ENCODE data around the gene MRPL24. TPM values are rescaled to one million over a fixed set of nuclear protein-coding genes. Genes with fewer than 3 reads are reported as not detected.
A peak's percentile ranks its signal among the peaks of the same experiment; 100 is the strongest.

Gene MRPL24
- total RNA-seq, 2 donors from 2014 or later, result 45.8 to 50.5 TPM

DNA sequence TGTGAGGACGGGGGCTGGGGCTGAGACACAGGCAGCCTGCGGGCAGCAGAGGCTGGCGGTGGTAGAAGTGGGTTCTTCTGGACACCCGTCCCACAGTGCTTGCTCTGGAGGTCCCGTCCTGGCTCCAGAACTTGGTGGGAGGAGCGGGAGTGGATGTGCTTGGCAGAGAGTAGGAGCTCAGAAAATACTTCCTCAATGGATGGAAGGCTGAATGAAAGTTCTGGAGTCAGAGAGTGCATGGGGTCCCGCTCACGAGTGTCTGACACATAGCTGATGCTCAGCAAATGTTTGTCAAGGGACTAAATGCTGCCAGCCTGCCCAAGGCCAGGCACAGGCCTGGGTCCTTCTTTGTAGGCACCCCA, 50.2 kb downstream of the MRPL24 start:
- no peak overlapping the region for H3K27ac ChIP-seq
- DNase-seq (ENCODE audit: low spot score), result no peak
- H3K36me3 ChIP-seq, result no peaks in the 10 kb centered on the region
- TF ChIP-seq, protein P1, sequence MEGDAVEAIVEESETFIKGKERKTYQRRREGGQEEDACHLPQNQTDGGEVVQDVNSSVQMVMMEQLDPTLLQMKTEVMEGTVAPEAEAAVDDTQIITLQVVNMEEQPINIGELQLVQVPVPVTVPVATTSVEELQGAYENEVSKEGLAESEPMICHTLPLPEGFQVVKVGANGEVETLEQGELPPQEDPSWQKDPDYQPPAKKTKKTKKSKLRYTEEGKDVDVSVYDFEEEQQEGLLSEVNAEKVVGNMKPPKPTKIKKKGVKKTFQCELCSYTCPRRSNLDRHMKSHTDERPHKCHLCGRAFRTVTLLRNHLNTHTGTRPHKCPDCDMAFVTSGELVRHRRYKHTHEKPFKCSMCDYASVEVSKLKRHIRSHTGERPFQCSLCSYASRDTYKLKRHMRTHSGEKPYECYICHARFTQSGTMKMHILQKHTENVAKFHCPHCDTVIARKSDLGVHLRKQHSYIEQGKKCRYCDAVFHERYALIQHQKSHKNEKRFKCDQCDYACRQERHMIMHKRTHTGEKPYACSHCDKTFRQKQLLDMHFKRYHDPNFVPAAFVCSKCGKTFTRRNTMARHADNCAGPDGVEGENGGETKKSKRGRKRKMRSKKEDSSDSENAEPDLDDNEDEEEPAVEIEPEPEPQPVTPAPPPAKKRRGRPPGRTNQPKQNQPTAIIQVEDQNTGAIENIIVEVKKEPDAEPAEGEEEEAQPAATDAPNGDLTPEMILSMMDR (IDR thresholded peaks at IDR 0.05), result no peak
- no peaks in the 10 kb centered on the region for H3K9me3 ChIP-seq
- H3K4me3 ChIP-seq, result no peak overlapping the region
- peaks cover 0 to 24% of the 10 kb centered on the region in 2 donors for H3K4me1 ChIP-seq
- H3K27me3 ChIP-seq, result peaks cover 0 to 5% of the 10 kb centered on the region in 2 donors

DNA sequence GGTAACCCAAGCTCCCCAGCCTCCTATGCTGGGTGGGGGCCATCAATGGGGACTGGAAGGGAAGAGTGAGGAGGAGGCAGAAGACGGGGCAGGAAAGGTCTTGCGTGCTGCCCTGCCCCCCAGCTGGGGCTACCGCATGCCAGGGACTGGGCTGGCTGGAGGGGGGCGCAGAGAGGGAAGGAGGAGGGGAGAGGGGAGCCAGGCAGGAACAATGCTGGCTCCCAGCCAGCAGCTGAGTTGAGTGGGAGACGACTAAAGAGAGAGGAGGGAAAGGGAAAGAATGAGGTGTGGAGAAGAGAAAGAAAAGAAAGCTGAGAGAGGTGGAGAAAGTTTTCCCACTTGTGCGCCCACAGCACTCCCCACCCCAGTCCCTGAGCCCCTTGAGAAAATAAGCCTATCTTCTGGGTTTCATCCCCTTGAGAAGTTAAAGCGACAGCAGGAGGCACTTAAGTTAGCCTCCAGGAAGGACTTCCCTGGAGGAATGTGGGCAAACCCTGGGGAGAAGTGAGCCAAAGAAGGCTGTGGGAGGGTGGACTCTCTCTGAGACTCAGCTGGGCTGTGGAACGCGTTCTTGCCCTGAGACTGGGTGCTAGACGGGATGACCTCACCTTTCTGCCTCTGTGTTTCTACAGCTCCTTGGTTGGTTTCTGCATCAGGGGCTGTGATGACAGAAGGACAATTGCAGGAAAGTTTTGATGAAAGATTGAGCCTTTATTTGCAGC, 50.8 kb downstream of the MRPL24 start:
- Histone ChIP-seq H3K4me1 (peaks cover 0 to 24% of the 10 kb centered on the region in 2 donors), H3K9me3 (no peaks in the 10 kb centered on the region), H3K36me3 (no peaks in the 10 kb centered on the region), H3K27me3 (peaks cover 0 to 5% of the 10 kb centered on the region in 2 donors), H3K4me3 (peak overlapping the region in 1 of 2 donors; percentile 7), H3K27ac (no peak overlapping the region)
- no peak for DNase-seq (ENCODE audit: low spot score)
- TF ChIP-seq, protein P1 (IDR thresholded peaks at IDR 0.05), result no peak

DNA sequence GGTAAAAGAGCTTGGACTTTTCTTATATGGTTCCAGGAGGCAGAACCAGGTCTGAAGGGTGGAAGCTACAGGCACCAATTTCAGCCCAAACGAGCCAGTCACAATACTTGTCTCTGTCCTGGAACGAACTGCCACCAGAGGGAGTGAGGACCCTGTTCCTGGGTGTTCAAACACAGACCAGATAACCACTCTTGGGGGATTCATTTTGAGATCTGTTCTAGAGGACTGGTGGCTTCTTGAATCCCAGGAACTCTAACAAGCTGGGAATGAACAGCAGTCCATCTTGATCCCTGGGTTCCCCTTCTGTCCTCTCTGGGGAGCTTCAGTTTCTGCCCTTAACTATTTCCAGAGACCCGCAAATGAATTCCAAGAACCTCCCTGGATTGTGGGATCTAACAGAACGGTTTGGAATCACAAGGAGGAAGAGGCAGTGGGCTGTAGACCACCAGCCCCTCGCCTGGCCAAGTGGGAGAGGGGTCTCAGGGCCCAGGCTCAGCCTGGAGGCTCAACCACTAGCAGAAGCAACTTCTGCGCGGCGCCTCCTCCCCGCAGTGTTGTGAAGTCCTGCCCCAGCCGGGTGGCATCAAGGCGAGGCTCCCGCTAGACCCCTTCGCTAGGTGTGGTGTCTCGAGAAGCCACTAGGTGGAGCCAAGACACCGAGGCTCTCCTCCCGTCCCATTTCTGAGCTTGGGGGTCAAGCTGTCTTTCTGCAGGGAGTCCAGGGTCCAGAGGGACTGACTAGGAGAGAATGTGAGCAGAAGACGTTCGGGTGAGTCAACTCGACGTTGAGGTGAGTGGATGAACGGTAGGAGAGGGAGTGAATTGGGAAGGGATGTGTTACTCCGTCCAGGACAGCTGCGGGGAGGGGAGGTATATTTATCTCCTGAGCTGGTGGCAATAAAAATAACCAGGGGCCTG, 51.6 kb downstream of the MRPL24 start:
- H3K27ac ChIP-seq, result no peak overlapping the region
- DNase-seq (ENCODE audit: low spot score), result peak; percentile 84
- H3K27me3 ChIP-seq, result peaks cover 0 to 5% of the 10 kb centered on the region in 2 donors
- peaks cover 0 to 24% of the 10 kb centered on the region in 2 donors for H3K4me1 ChIP-seq
- H3K9me3 ChIP-seq, result no peaks in the 10 kb centered on the region
- H3K4me3 ChIP-seq, result peak overlapping the region in 1 of 2 donors; percentile 7
- TF ChIP-seq, protein P1 (IDR thresholded peaks at IDR 0.05), result peak; percentile 80 to 93
- no peaks in the 10 kb centered on the region for H3K36me3 ChIP-seq

Other genes with a start within 250 kb of the MRPL24 start
- gene MEF2D, start 240.3 kb downstream of the MRPL24 start, total RNA-seq, result 100 to 1,000 TPM in 1 of 2 donors, 10 to 100 TPM in 1; 80.1 to 104 TPM
- gene IQGAP3, start 168.5 kb downstream of the MRPL24 start, total RNA-seq, result 1 to 10 TPM in 1 of 2 donors, not detected in 1; 1.0 TPM
- gene TTC24, start 161.4 kb downstream of the MRPL24 start, total RNA-seq, result not detected
- gene NAXE, start 149.3 kb downstream of the MRPL24 start, total RNA-seq, result 10 to 100 TPM; 85.3 to 96.3 TPM
- 10 to 100 TPM; 12.7 to 14.3 TPM for gene GPATCH4, start 139.6 kb downstream of the MRPL24 start, total RNA-seq
- gene HAPLN2, start 121.7 kb downstream of the MRPL24 start, total RNA-seq, result 1 to 10 TPM; 1.2 to 1.8 TPM
- gene BCAN, start 99.0 kb downstream of the MRPL24 start, total RNA-seq, result not detected
- gene NES, start 63.7 kb downstream of the MRPL24 start, total RNA-seq, result 100 to 1,000 TPM; 134 to 173 TPM
- 1 to 10 TPM in 1 of 2 donors, under 1 TPM in 1; 0.67 to 2.5 TPM for gene CRABP2, start 35.5 kb downstream of the MRPL24 start, total RNA-seq
- 10 to 100 TPM in 1 of 2 donors, 1 to 10 TPM in 1; 7.4 to 15.6 TPM for gene METTL25B, start 12.6 kb downstream of the MRPL24 start, total RNA-seq
- 10 to 100 TPM; 13.6 to 18.0 TPM for gene ISG20L2, start 12.3 kb downstream of the MRPL24 start, total RNA-seq
- gene HDGF, start 10.6 kb upstream of the MRPL24 start, total RNA-seq, result 100 to 1,000 TPM; 110 to 137 TPM
- 10 to 100 TPM; 29.8 to 34.3 TPM for gene PRCC, start 26.4 kb upstream of the MRPL24 start, total RNA-seq
- under 1 TPM; 0.30 to 0.98 TPM for gene SH2D2A, start 75.8 kb upstream of the MRPL24 start, total RNA-seq
- gene INSRR, start 118.0 kb upstream of the MRPL24 start, total RNA-seq, result not detected
- 1 to 10 TPM in 1 of 2 donors, under 1 TPM in 1; 0.43 to 1.7 TPM for gene NTRK1, start 119.8 kb upstream of the MRPL24 start, total RNA-seq
- gene PEAR1, start 152.6 kb upstream of the MRPL24 start, total RNA-seq, result 10 to 100 TPM in 1 of 2 donors, 1 to 10 TPM in 1; 7.9 to 12.5 TPM
- gene LRRC71, start 179.5 kb upstream of the MRPL24 start, total RNA-seq, result not detected

All from right atrium auricular region (tissue), 2 donors.